CD4-positive, alpha-beta T cell treated with Interleukin-1 beta for 1 hour (primary cell): ENCODE data around the gene CEP350.
"Not testable (repeated sequence)": the region's sequence is repeated elsewhere in the genome, so short reads cannot be mapped to it uniquely, and the experiment has no call there.

Experiments
- DNase-seq, 2 donors: peaks; one replicate each; pipeline ENCODE4 v3.0.0-alpha.2; 2020 to 2022

Gene CEP350

DNA sequence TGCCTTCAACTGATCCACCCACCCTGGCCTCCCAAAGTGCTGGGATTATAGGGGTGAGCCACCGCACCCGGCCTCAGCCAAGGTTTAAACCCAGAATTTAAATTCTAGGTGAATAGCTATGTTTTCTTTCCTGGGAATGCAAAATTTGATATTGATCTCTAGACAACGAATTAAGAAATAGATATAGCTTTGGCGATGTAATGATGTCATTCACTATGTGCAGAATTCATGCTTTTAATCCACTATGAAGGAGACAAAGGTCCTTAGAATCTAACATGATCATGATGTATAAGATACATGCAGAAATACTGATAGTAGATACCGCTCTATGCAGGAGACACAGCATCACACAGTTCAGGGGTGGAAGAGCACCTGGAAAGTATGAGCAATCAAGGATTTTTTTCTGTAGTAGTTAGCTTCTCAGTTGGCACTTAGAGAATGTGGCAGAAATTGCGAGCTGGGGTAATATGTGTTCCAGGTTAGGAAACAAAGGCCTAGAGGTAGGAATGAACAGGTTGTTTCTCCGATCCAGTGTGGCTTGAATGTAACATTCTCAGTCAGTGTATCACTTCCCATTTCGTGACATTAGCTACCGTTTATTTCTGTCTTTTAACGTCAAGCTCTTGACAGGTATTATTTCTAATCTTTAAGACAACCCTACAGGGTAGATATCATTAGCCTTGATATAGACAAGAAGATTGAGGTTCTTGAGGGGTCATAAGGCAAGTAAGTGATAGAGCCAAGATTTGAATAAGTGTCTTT, 3.0 kb upstream of the CEP350 start:
- DNase-seq = no peak

GRCh38 chr1:179952186-179952585, 2.4 kb upstream of the CEP350 start:
- no peak for DNase-seq

- DNase-seq = peak; percentile 42 to 51
These were observed 577 bp upstream of the CEP350 start for GRCh38 chr1:179953974-179954492.

- DNase-seq = no peak
These were observed 674 bp downstream of the CEP350 start for GRCh38 chr1:179955287-179955680.

DNA sequence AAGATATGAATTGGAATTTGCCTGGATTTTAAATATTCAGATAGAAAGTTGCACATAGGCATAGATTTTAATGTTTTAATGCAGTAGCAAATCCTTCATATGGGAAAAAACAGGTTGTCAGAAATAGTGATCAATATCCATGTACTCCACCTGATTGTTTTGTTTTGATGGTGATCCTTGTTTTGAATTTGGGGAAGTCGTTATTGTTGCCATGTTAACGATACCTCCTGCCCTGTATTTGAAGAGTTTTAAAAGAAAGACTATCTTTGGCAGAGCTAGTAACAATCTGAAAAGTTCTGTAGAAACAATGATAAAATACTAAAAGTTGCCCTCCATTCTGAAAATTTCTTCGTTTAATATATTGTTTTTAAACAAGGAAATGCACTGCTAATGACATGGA, 1.1 kb downstream of the CEP350 start:
- no peak for DNase-seq

GRCh38 chr1:179958359-179958758, 3.7 kb downstream of the CEP350 start:
- DNase-seq = no peak

- not testable (repeated sequence) for DNase-seq
These were observed 7.6 kb downstream of the CEP350 start for GRCh38 chr1:179962168-179962567.

- DNase-seq = no peak
These were observed 11.9 kb downstream of the CEP350 start for GRCh38 chr1:179966551-179966950.

DNA sequence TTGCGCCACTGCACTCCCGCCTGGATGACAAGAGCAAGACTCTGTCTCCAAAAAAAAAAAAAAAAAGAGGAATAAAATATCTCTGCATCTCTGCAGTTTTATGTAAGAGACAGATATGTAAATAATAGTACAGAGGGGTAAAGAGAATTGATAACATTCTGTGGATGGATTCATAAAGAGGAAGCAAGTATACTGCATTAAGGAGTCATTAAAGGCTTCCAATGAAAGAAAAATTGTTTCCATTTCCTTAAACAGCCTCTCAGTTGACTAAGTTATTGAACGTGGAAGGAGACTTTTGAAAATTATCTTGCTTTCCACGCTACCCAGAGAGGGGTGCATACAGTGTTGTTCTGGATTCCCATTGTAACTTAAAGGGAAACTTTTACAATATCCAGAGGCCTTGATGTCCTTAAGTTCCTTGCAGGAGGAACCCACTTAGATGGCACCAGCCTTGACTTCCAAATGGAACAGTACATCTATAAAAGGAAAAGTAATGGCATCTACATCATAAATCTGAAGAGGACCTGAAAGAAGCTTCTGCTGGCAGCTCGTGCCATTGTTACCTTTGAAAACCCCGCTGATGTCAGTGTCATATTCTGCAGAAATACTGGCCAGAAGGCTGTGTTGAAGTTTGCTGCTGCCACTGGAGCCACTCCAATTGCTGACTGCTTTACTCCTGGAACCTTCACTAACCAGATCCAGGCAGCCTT, 13.8 kb downstream of the CEP350 start:
- no peak for DNase-seq

DNA sequence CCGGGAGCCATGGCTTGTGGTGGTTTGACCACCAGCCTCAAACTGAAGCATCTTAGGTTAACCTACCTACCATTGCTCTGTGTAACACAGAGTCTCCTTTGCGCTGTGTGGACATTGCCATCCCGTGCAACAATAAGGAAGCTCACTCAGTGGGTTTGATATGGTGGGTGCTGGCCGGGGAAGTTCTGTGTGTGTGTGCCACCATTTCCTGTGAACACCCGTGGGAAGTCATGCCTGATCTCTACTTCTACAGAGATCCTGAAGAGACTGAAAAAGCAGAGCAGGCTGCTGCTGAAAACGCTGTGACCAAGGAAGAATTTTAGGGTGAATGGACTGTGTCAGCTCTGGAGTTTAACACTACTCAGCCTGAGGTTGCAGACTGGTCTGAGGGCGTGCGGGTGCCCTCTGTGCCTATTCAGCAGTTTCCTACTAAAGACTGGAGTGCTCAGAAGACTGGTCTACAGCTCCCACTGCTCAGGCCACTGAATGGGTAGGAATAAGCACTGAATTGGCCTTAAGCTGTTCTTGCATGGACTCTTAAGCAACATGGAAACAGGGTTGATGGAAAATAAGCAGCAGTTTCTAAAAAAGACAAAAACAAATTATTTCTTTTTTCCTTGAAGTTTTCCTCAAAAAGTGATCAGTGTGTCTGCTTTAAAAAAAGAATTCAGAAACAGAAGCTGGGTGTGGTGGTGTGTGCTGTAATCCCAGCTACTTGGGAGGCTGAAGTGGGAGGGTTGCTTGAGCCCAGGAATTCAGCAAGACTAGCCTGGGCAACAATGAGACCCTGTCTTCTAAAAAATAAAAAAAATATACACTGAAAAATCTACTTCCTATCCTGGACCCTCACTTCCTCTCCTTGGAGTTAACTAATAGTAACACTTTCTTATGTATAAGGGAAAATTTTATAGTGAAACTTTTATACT, 14.6 kb downstream of the CEP350 start:
- DNase-seq = no peak

DNA sequence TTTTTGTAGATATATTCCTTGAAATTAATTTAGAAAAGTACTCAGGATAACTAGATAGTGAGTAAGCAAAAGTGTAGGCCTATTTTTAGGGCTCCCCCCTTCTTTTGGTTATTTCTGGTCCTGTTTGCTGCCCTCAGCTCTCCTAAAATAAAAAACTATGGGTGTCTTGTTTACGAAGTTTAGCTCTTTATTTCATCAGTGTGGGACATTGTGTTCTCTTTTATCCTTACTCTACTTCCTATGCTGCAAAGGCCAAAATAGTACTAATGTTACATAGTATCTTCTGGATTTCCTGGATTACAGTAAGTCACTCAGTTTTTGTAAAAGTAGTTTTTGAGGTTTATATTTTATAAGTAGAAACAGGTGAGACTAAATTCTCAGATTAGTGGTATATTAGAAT, 15.4 kb downstream of the CEP350 start:
- no peak for DNase-seq

- DNase-seq = no peak
These were observed 17.2 kb downstream of the CEP350 start for GRCh38 chr1:179971563-179972496.

DNA sequence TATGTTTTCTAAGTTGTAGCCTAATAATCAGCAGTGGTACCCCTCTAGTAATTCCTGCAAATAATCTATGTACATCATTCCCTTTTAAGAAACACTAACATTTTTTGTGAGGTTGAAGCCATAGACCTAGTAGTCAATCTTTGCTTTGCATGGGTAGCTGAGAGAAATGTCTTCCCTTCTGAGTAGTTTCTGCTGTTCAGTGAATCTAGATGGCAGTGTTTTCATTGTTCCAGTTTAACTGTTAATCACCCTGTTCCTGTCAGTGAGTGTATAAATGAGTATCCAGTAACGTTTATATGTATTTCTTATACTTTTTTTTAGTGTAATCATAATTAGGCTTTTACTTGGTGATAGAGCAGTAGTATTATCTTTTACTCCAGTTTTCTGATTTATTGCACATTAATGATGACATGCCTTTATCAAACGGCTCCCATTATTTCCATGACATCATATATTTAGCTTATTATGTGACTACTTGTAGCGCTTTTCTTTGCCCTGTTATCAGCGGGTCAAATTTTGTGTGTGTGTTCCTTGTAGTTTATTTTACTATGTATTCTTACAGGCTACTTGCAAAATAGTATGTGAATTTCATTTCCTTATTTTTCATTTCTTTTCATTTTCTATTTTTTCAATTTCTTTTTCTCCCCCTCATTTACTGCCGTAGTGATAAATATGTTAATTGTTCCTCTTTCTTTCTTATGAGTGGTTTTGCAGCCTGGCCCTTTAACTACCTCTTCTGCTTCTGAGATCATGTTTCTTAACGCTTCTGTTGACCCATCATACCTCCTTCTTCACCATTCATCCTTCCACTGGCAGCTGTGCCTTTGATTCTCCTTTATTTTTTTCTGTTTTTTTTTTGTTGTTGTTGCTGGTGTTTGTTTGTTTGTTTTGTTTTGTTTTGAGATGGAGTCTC, 18.8 kb downstream of the CEP350 start:
- no peak for DNase-seq

DNA sequence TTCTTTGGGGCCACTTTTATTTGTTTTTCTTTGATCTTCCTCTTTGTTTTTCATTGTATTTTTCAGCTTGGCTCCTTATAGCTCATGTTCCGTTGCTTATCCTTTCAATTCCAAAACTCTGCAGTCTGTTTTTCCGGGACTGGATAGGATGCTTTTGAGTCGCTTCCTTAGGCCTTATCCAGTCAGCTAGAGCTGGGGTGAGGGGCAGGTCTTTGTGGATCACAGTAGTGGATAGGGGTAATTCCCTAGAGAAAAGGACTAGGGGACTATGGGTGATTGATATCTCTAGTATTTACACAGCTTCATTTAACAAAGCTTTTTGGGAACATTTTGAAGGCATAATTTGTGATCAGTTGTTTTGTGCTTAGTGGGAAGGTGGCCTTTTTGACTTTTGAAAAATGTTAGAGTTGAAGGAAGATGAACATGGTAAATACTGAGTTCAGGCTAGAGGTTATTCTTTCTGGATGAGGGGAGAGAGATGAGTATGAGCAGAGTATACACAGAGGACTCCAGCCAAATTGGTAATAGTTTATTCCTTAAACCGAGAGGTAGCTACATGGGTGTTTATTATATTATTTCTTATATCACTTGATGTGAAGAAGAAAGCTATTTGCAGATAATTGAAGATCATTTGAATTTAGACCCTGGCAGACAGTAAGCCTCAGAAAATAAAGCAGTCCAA, 22.5 kb downstream of the CEP350 start:
- no peak for DNase-seq

DNA sequence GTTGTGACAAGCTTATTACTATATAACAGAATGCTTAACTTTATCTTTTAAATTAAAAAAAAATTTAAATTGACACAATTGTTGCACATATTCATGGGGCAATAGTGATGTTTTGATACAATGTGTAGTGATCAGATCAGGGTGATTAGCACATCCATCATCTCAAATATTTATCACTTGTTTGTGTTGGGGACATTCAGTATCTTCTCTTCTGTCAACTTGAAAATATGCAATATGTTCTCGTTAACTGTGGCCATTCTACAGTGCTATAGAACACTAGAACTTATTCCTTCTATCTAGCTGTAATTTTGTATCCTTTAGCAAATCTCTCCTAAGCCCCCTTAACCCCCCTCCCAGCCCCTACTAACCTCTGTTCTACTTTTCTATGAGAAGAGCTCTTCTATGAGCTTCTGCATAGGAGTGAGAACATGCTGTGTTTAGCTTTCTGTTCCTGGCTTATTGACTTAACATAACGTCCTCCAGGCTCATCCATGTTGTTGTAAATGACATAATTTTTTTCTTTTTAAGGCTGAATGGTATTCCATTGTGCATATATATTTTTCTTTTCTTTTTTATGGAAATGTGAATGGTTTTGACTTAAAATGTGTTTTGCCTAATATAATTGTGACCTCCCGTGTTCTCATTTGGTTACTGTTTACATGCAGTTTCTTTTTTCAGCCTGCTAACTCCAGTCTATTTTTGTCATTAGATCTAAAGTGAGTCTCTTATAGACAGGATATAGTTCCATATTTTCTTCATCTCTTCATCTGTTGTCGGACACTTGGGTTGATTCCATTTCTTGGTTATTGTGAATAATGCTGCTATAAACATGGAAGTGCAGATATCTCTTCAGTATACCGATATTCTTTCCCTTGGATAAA, 23.8 kb downstream of the CEP350 start:
- DNase-seq = no peak

DNA sequence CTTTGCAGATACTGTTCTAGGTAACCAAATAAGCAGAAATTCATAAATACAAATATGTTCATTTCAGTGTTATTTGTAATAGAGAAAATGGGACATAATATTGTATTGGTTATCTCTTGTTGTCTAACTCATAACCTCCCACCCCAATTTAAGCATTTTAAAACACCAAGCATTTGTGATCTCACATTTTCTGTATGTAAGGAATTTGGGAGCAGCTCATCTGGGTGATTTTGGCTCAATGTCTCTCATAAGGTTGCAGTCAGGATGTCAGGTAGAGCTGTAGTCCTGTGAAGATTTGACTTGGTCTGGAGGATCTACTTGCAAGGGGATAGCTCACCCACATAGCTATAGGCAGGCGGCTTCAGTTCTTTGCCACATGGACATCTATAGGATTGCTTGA, 29.5 kb downstream of the CEP350 start:
- DNase-seq = no peak

DNA sequence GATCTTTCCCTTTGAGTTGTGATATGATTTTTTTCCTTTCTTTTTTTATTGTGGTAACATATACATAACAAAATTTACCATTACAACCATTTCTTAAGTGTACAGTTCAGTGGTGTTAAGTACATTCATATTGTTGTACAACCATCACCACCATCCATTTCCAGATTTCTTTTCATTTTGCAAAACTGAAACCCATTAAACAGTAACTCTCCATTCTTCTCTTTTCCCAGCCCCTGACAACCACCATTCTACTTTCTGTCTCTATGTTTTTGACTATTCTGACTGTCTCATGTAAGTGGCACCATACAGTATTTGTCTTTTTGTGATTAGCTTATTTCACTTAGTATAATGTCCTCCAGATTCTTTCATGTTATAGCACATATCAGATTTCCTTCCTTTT, 30.3 kb downstream of the CEP350 start:
- no peak for DNase-seq

GRCh38 chr1:179990847-179991246, 36.2 kb downstream of the CEP350 start:
- DNase-seq = no peak

DNA sequence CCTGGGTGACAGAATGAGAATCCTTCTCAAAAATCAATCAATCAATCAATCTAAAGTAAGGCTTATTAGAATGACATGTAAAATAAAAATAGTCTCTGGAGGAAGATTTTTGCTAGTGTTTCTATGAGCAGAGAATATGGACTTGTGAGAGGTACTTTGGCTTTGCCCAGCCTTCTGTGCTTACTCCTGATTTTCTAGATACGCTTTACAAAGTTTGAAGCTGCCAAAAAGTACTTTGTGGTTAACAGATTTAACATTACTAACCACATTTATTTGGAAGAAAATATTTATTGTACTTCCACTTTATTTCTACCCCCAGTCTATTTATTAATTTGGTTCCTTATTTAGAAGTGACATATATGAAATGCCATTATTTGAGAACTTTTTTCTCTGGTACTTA, 41.0 kb downstream of the CEP350 start:
- DNase-seq = no peak
